ENCODE data around the gene ACVR2A. TPM values are rescaled to one million over a fixed set of nuclear protein-coding genes. Genes with fewer than 3 reads are reported as not detected.

Gene ACVR2A
- total RNA-seq, 1 experiment from 2014 or later: 15.7 TPM

DNA sequence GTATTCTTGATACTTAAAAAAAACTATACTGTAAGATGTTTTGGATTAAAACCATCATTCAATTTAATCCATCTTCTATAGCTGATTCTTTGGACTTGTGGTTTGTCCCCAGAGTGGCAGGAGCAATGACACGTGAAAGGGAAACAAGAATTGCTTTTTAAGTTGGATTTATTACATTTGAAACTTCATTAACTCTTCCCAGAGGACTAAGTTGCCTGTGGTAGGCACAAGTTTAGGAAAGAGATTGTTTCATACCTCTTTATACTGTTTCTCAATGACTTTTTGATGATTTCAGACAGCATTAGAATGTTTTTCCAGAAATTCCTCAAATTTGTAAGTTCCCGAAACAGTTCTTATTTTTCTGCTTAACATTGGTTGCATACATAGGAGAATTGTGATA is 41.3 kb downstream of the ACVR2A start:
- intact Hi-C loops (cut with micrococcal nuclease; ENCODE audit: unreplicated experiment): no loop called here
- ChIA-PET POLR2A (no interaction called here), CTCF (no interaction called here)
- no peaks in the 10 kb centered on the region for H3K9me3 ChIP-seq
- no peak for DNase-seq
- no peaks in the 10 kb centered on the region for H3K4me1 ChIP-seq
- H3K4me3 ChIP-seq (ENCODE audit: low read depth, low read length): no peak overlapping the region
- H3K36me3 ChIP-seq (ENCODE audit: control insufficient read depth, insufficient read depth, low read length): no peaks in the 10 kb centered on the region
- no TSS peak for BruUV-seq (replicated peaks)
- Mint-ChIP-seq H3K9me3 (ENCODE audit: unreplicated experiment) (no peaks in the 10 kb centered on the region), H3K27me3 (ENCODE audit: insufficient read depth, unreplicated experiment) (no peaks in the 10 kb centered on the region), H3K4me3 (ENCODE audit: unreplicated experiment) (no peak overlapping the region), H3K27ac (ENCODE audit: unreplicated experiment) (no peak overlapping the region), H3K36me3 (ENCODE audit: insufficient read depth, unreplicated experiment) (no peaks in the 10 kb centered on the region), H3K4me1 (ENCODE audit: low read depth, unreplicated experiment) (no peaks in the 10 kb centered on the region)
- TF ChIP-seq, protein P1, sequence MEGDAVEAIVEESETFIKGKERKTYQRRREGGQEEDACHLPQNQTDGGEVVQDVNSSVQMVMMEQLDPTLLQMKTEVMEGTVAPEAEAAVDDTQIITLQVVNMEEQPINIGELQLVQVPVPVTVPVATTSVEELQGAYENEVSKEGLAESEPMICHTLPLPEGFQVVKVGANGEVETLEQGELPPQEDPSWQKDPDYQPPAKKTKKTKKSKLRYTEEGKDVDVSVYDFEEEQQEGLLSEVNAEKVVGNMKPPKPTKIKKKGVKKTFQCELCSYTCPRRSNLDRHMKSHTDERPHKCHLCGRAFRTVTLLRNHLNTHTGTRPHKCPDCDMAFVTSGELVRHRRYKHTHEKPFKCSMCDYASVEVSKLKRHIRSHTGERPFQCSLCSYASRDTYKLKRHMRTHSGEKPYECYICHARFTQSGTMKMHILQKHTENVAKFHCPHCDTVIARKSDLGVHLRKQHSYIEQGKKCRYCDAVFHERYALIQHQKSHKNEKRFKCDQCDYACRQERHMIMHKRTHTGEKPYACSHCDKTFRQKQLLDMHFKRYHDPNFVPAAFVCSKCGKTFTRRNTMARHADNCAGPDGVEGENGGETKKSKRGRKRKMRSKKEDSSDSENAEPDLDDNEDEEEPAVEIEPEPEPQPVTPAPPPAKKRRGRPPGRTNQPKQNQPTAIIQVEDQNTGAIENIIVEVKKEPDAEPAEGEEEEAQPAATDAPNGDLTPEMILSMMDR (IDR thresholded peaks at IDR 0.05; ENCODE audit: insufficient read depth in 1 of 2, low read depth in 1 of 2, low read length in 1 of 2, severe bottlenecking in 1 of 2, unreplicated experiment in 1 of 2): no peak
- H3K27me3 ChIP-seq (replicated peaks; ENCODE audit: control insufficient read depth, insufficient read depth, low read length): no peaks in the 10 kb centered on the region

DNA sequence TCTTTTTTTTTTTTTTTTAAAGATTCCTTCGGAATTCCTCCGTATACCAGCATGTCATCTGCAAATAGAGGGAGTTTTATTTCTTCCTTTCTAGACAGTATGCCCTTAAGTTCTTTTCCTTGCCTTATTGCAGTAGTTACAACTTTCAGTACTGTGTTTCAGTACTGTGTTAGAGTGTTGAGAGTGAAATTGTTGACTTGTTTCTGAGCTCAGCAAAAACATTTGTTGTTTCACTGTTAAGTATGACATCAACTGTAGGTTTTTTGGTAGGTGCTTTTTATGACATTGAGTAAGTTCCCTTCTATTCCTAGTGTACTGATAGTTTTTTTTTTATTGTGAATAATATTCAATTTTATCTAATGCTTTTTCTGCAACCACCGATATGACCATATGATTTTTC is 43.9 kb downstream of the ACVR2A start:
- H3K27ac Mint-ChIP-seq (ENCODE audit: unreplicated experiment): no peak overlapping the region
- Histone ChIP-seq H3K9me3 (no peaks in the 10 kb centered on the region), H3K27me3 (replicated peaks; ENCODE audit: control insufficient read depth, insufficient read depth, low read length) (no peaks in the 10 kb centered on the region), H3K36me3 (ENCODE audit: control insufficient read depth, insufficient read depth, low read length) (no peaks in the 10 kb centered on the region), H3K4me3 (ENCODE audit: low read depth, low read length) (no peak overlapping the region), H3K4me1 (no peaks in the 10 kb centered on the region)
- ChIA-PET CTCF (no interaction called here), POLR2A (no interaction called here)
- H3K4me3 Mint-ChIP-seq (ENCODE audit: unreplicated experiment): no peak overlapping the region
- intact Hi-C loops (cut with micrococcal nuclease; ENCODE audit: unreplicated experiment): no loop called here
- BruUV-seq (replicated peaks): no TSS peak
- H3K4me1 Mint-ChIP-seq (ENCODE audit: low read depth, unreplicated experiment): no peaks in the 10 kb centered on the region
- no peaks in the 10 kb centered on the region for H3K9me3 Mint-ChIP-seq (ENCODE audit: unreplicated experiment)
- H3K36me3 Mint-ChIP-seq (ENCODE audit: insufficient read depth, unreplicated experiment): no peaks in the 10 kb centered on the region
- TF ChIP-seq, protein P1 (IDR thresholded peaks at IDR 0.05; ENCODE audit: insufficient read depth in 1 of 2, low read depth in 1 of 2, low read length in 1 of 2, severe bottlenecking in 1 of 2, unreplicated experiment in 1 of 2): no peak
- H3K27me3 Mint-ChIP-seq (ENCODE audit: insufficient read depth, unreplicated experiment): no peaks in the 10 kb centered on the region
- no peak for DNase-seq

DNA sequence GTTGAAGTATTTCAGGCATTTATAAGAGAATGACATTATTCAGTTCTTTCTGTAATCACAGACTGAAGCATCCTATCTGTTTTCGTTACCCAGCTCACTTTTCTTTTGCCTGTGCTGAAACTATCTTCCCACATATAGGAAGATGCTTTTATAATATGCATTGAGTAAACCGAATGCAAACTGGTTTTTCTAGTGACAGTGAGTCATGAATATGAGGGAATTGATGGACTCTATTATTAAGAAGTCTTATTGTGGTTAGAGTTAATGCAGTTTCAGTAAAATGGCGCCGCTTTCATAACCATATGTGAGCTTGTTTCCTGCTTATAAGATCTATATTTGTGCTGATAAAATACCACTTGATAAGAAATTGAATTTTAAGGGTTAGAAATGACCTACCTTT is 59.2 kb downstream of the ACVR2A start:
- TF ChIP-seq, protein P1 (IDR thresholded peaks at IDR 0.05; ENCODE audit: insufficient read depth in 1 of 2, low read depth in 1 of 2, low read length in 1 of 2, severe bottlenecking in 1 of 2, unreplicated experiment in 1 of 2): no peak
- H3K4me3 ChIP-seq (ENCODE audit: low read depth, low read length): no peak overlapping the region
- H3K36me3 Mint-ChIP-seq (ENCODE audit: insufficient read depth, unreplicated experiment): peaks cover 12% of the 10 kb centered on the region
- H3K4me3 Mint-ChIP-seq (ENCODE audit: unreplicated experiment): no peak overlapping the region
- intact Hi-C loops (cut with micrococcal nuclease; ENCODE audit: unreplicated experiment): no loop called here
- no TSS peak for BruUV-seq (replicated peaks)
- ChIA-PET CTCF (no interaction called here), POLR2A (no interaction called here)
- DNase-seq: no peak
- H3K27me3 Mint-ChIP-seq (ENCODE audit: insufficient read depth, unreplicated experiment): no peaks in the 10 kb centered on the region
- no peaks in the 10 kb centered on the region for H3K9me3 ChIP-seq
- no peaks in the 10 kb centered on the region; the same call in 1 of the 2 replicates for H3K36me3 ChIP-seq (ENCODE audit: control insufficient read depth, insufficient read depth, low read length)
- H3K27me3 ChIP-seq (replicated peaks; ENCODE audit: control insufficient read depth, insufficient read depth, low read length): no peaks in the 10 kb centered on the region
- no peaks in the 10 kb centered on the region for H3K9me3 Mint-ChIP-seq (ENCODE audit: unreplicated experiment)
- H3K27ac Mint-ChIP-seq (ENCODE audit: unreplicated experiment): no peak overlapping the region
- H3K4me1 ChIP-seq: no peaks in the 10 kb centered on the region
- H3K4me1 Mint-ChIP-seq (ENCODE audit: low read depth, unreplicated experiment): no peaks in the 10 kb centered on the region
